Measurements from ENCODE around the gene SHKBP1. TPM values are rescaled to one million over a fixed set of nuclear protein-coding genes. Genes with fewer than 3 reads are reported as not detected.

SHKBP1 gene
- total and polyA plus RNA-seq, 9 of the 15 experiments (the other 6 are each of a cell fraction or from before 2014, with no cell fraction given): 1.2 to 58.1 (median 22.3) TPM

GRCh38 chr19:40528533-40529092 is 48.1 kb upstream of the SHKBP1 start (continued):
- TF ChIP-seq AFF4 (CRISPR knock-in tag; IDR thresholded peaks at IDR 0.05): no peak
- no peak for TF ChIP-seq CEBPZ (IDR thresholded peaks at IDR 0.05; ENCODE audit: borderline replicate concordance, low read depth, low read length)
- TF ChIP-seq ZNF57 (CRISPR knock-in tag; IDR thresholded peaks at IDR 0.05): no peak
- no peak for TF ChIP-seq E2F6 (IDR thresholded peaks at IDR 0.05; ENCODE audit: borderline replicate concordance in 1 of 2, extremely low read depth in 1 of 2, insufficient read depth in 1 of 2, insufficient read length in 1 of 2, low read depth in 1 of 2, low read length in 1 of 2, poor library complexity in 1 of 2, severe bottlenecking in 1 of 2)
- TF ChIP-seq SIX5 (IDR thresholded peaks at IDR 0.05; ENCODE audit: borderline replicate concordance in 1 of 2, insufficient read depth in 1 of 2, low read depth in 1 of 2, low read length in 2 of 2): no peak
- TF ChIP-seq CUX1 (CRISPR knock-in tag; IDR thresholded peaks at IDR 0.05): no peak
- TF ChIP-seq ZBTB5 (IDR thresholded peaks at IDR 0.05): no peak; the same call in 1 of the 2 replicates
- TF ChIP-seq ARNT (IDR thresholded peaks at IDR 0.05): no peak
- TF ChIP-seq DPF2 (IDR thresholded peaks at IDR 0.05): peak; percentile 44; the same call in 1 of the 2 replicates
- TF ChIP-seq SMARCA5 (IDR thresholded peaks at IDR 0.05): peak; percentile 29; the same call in 1 of the 2 replicates

Measured in K562 (cell line).